ENCODE measurements around the gene HMX1. TPM values are rescaled to one million over a fixed set of nuclear protein-coding genes. Genes with fewer than 3 reads are reported as not detected.

HMX1 gene
- polyA plus RNA-seq, 1 donor (not counting 4 experiments of a cell fraction or from before 2014, with no cell fraction given), result not detected

DNA sequence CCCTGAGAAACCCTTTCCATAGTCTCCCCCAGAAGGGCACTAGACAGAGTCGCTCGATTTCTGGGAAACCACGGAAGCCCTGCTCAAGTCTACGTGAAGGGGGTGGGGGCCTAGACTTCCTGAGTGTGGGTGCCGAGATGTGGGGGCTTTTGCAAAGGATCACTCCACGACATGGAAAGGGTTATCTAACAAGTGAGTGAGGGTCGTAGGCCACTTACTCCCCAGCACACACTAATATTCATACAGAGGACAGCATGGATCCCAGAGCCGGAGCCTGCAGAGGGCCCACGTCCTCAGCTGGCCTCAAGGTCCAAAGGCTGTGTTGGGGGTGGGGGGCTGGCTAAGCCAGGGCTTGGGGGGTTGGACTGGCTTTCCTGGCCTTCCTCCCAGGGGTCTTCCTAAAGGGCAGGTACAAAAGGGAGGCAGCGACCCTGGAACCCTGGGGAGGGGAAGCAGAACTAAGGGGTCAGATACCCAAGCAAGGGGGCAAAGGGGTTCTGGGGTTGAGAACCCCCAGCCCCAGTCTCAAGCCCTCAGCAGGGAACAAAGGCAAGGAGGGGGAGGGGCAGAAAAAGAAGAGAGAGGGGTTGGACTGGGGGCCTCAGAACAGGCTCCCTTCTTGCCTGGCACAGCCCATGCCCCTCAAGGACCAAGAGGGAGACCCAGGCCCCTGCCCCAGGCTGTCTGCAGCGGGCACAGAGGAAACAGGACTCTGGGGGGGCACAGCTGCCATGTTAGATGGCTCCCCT lies 1.6 kb downstream of the HMX1 start:
- Histone ChIP-seq H3K27ac (ENCODE audit: control insufficient read depth, insufficient read depth, low read length) (no peak overlapping the region), H3K9me3 (ENCODE audit: control insufficient read depth, low read depth, low read length) (no peaks in the 10 kb centered on the region), H3K27me3 (ENCODE audit: control insufficient read depth, extremely low read depth, insufficient read depth, low read length) (peaks cover 95% of the 10 kb centered on the region), H3K79me2 (ENCODE audit: control insufficient read depth, insufficient read depth, low read length) (no peaks in the 10 kb centered on the region), H3K36me3 (ENCODE audit: control insufficient read depth in 2 of 2, extremely low read depth in 1 of 2, insufficient read depth in 2 of 2, low read length in 2 of 2) (no peaks in the 10 kb centered on the region), H3K9ac (ENCODE audit: control insufficient read depth, extremely low read depth, insufficient read depth, low read length) (no peak overlapping the region), H3K9me1 (ENCODE audit: control insufficient read depth, extremely low read depth, insufficient read depth, low read length) (no peaks in the 10 kb centered on the region), H3K4me1 (ENCODE audit: control insufficient read depth, extremely low read depth, insufficient read depth, low read length) (no peaks in the 10 kb centered on the region), H3K4me3 (ENCODE audit: control insufficient read depth in 2 of 3, extremely low read depth in 1 of 3, insufficient read depth in 2 of 3, low read depth in 1 of 3, low read length in 3 of 3) (no peak overlapping the region), H4K20me1 (ENCODE audit: control insufficient read depth, extremely low read depth, insufficient read depth, low read length) (no peaks in the 10 kb centered on the region), H2AFZ (ENCODE audit: control insufficient read depth, low read length) (no peak overlapping the region), H3K4me2 (ENCODE audit: control insufficient read depth, extremely low read depth, insufficient read depth, low read depth, low read length) (no peak overlapping the region)
- DNase-seq (ENCODE audit: low read depth, low spot score) (no peak), FAIRE-seq (no peak)
- dilution Hi-C loops (cut with MboI; ENCODE audit: extremely low pct_ligation_motif_present, low sequenced_read_pairs), result no loop called here
- TF ChIP-seq, protein P1, sequence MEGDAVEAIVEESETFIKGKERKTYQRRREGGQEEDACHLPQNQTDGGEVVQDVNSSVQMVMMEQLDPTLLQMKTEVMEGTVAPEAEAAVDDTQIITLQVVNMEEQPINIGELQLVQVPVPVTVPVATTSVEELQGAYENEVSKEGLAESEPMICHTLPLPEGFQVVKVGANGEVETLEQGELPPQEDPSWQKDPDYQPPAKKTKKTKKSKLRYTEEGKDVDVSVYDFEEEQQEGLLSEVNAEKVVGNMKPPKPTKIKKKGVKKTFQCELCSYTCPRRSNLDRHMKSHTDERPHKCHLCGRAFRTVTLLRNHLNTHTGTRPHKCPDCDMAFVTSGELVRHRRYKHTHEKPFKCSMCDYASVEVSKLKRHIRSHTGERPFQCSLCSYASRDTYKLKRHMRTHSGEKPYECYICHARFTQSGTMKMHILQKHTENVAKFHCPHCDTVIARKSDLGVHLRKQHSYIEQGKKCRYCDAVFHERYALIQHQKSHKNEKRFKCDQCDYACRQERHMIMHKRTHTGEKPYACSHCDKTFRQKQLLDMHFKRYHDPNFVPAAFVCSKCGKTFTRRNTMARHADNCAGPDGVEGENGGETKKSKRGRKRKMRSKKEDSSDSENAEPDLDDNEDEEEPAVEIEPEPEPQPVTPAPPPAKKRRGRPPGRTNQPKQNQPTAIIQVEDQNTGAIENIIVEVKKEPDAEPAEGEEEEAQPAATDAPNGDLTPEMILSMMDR (optimal IDR thresholded peaks at IDR 0.05 in 1 of 3, IDR thresholded peaks at IDR 0.05 in 1 of 3, conservative IDR thresholded peaks at IDR 0.05 in 1 of 3; ENCODE audit: extremely low read depth in 1 of 3, insufficient read depth in 2 of 3, low read length in 3 of 3), result no peak

DNA sequence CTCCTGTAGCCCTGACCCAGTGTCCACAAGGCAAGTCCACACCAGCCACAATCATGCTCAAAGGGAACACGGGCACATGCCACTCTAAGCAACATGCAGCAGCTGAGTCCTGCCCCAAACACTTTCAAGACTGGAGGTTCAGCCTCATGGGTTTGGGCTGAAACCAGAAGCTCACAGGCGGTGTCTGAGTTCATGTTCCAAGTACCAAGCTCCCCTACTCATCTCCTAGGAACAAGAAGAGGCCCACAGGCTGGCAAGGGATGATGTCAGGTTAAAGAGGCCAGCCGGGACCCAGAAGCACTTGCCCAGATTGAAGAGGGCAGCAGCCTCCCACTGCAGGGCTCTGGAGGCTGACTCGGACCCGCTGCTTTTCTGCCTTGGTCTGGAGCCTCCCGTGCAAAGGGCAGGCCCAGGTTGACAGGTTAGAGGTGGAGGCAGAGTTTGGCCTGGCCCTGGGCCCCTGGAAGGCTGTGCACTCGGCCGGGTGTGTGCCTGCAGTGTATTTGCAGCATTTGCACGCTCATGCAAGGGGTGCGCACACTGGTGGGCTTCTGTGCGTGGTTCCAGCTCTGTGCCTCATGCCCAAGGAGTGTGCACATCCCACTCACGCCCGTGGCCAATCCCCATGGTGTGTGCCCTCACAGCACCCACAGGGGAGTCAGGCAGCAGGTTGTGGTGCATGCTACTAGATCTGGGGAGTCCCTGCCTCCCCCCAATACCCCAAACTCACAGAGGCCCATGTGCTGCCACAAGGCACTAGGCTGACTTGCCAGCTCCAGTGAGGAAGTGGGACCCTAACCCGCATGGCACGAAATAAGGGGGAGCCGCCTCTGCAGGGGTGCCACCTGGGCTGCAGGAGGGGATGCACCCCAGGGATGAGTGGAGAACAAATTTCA lies 2.4 kb downstream of the HMX1 start:
- H2AFZ ChIP-seq (ENCODE audit: control insufficient read depth, low read length), result no peak overlapping the region
- no peak overlapping the region for H3K4me2 ChIP-seq (ENCODE audit: control insufficient read depth, extremely low read depth, insufficient read depth, low read depth, low read length)
- H3K9me3 ChIP-seq (ENCODE audit: control insufficient read depth, low read depth, low read length), result no peaks in the 10 kb centered on the region
- no peaks in the 10 kb centered on the region for H3K36me3 ChIP-seq (ENCODE audit: control insufficient read depth in 2 of 2, extremely low read depth in 1 of 2, insufficient read depth in 2 of 2, low read length in 2 of 2)
- no peak overlapping the region for H3K9ac ChIP-seq (ENCODE audit: control insufficient read depth, extremely low read depth, insufficient read depth, low read length)
- no peaks in the 10 kb centered on the region for H3K9me1 ChIP-seq (ENCODE audit: control insufficient read depth, extremely low read depth, insufficient read depth, low read length)
- H3K4me1 ChIP-seq (ENCODE audit: control insufficient read depth, extremely low read depth, insufficient read depth, low read length), result no peaks in the 10 kb centered on the region
- DNase-seq (ENCODE audit: low read depth, low spot score) (no peak), FAIRE-seq (no peak)
- peak; percentile 25 for TF ChIP-seq EZH2 (IDR thresholded peaks at IDR 0.05; ENCODE audit: low read length)
- TF ChIP-seq, protein P1 (optimal IDR thresholded peaks at IDR 0.05 in 1 of 3, IDR thresholded peaks at IDR 0.05 in 1 of 3, conservative IDR thresholded peaks at IDR 0.05 in 1 of 3; ENCODE audit: extremely low read depth in 1 of 3, insufficient read depth in 2 of 3, low read length in 3 of 3), result no peak
- no peak overlapping the region for H3K27ac ChIP-seq (ENCODE audit: control insufficient read depth, insufficient read depth, low read length)
- no peak overlapping the region for H3K4me3 ChIP-seq (ENCODE audit: control insufficient read depth in 2 of 3, extremely low read depth in 1 of 3, insufficient read depth in 2 of 3, low read depth in 1 of 3, low read length in 3 of 3)
- H4K20me1 ChIP-seq (ENCODE audit: control insufficient read depth, extremely low read depth, insufficient read depth, low read length), result no peaks in the 10 kb centered on the region
- dilution Hi-C loops (cut with MboI; ENCODE audit: extremely low pct_ligation_motif_present, low sequenced_read_pairs), result no loop called here
- peaks cover 95% of the 10 kb centered on the region for H3K27me3 ChIP-seq (ENCODE audit: control insufficient read depth, extremely low read depth, insufficient read depth, low read length)
- no peaks in the 10 kb centered on the region for H3K79me2 ChIP-seq (ENCODE audit: control insufficient read depth, insufficient read depth, low read length)

Data from keratinocyte (primary cell).